Bronchial epithelial cell (primary cell): ENCODE measurements around the gene BCL7C. TPM values are rescaled to one million over a fixed set of nuclear protein-coding genes. Genes with fewer than 3 reads are reported as not detected.

Source experiments
- DNase-seq: peaks from one replicate; pipeline ENCODE4 v3.0.0-alpha.2; 2010; ENCODE audit warnings: low read depth
- FAIRE-seq: peaks from 2 replicates; lab custom pipeline; 2011; peaks lifted over from hg19 to GRCh38; lab: Jason Lieb, UNC
- H3K27me3 ChIP-seq: 2 replicates; pipeline ENCODE4 v1.5.1; 2011; ENCODE audit warnings: low read length; ENCODE audit not compliant: control insufficient read depth, insufficient read depth
- H3K36me3 ChIP-seq: 2 replicates; pipeline ENCODE4 v1.5.1; 2011; ENCODE audit warnings: low read length; ENCODE audit not compliant: control insufficient read depth, insufficient read depth
- H3K4me3 ChIP-seq: 2 replicates; pipeline ENCODE4 v1.5.1; 2011; ENCODE audit warnings: mild to moderate bottlenecking, low read depth, low read length, control low read depth
- total RNA-seq: library from RNA; depleted of rRNA; stranded (reverse); fragments of >200 nt; gene quantifications from 2 replicates; pipeline ENCODE4 v1.2.1, GENCODE V29; 2014
- TF ChIP-seq, protein P1 (sequence below): IDR thresholded peaks from 2 replicates; pipeline ENCODE4 v1.5.1; 2011; ENCODE audit warnings: mild to moderate bottlenecking, moderate library complexity, low read length, control low read depth, inconsistent platforms; ENCODE audit not compliant: insufficient read depth, severe bottlenecking

Gene BCL7C
- total RNA-seq, 1 donor from 2014 or later: 24.7 TPM

DNA sequence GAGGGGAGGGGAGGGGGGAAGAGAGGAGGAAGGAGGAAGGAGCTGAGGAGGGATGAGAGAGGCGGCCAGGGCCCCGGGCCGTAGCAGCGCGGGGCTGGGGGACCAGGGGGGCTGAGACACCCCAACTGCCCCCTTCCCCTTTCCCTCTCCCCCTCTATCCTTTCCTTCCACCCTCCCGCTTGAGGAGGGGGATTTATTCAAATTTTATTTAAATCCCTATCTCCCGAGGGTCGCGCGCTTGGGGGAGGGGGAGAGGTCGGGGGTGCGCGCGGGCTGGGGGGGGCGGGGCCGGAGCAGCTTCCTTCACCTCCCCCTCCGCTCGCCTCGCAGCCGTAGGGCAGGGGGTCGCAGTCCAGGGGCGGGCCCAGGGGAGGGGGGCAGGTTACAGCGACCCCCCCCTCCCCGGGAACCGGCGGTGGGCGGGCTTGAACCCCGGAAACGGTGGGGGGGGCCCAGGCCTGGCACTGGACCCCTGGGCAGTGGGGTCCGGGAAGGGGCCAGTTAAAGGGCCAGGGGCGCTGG, 29.7 kb upstream of the BCL7C start, which contains the start of gene FBXL19:
TSS of gene FBXL19 (plus strand) at position 19 of the 522 bp plus-strand sequence. CDS start 2,183 bp downstream, outside the sequence.
- H3K27me3 ChIP-seq: no peaks in the 10 kb centered on the region
- TF ChIP-seq, protein P1, sequence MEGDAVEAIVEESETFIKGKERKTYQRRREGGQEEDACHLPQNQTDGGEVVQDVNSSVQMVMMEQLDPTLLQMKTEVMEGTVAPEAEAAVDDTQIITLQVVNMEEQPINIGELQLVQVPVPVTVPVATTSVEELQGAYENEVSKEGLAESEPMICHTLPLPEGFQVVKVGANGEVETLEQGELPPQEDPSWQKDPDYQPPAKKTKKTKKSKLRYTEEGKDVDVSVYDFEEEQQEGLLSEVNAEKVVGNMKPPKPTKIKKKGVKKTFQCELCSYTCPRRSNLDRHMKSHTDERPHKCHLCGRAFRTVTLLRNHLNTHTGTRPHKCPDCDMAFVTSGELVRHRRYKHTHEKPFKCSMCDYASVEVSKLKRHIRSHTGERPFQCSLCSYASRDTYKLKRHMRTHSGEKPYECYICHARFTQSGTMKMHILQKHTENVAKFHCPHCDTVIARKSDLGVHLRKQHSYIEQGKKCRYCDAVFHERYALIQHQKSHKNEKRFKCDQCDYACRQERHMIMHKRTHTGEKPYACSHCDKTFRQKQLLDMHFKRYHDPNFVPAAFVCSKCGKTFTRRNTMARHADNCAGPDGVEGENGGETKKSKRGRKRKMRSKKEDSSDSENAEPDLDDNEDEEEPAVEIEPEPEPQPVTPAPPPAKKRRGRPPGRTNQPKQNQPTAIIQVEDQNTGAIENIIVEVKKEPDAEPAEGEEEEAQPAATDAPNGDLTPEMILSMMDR: no peak
- DNase-seq: no peak
- FAIRE-seq: no peak
- H3K36me3 ChIP-seq: peaks cover 8% of the 10 kb centered on the region
- H3K4me3 ChIP-seq: peak within 1 kb of the TSS; percentile 57

DNA sequence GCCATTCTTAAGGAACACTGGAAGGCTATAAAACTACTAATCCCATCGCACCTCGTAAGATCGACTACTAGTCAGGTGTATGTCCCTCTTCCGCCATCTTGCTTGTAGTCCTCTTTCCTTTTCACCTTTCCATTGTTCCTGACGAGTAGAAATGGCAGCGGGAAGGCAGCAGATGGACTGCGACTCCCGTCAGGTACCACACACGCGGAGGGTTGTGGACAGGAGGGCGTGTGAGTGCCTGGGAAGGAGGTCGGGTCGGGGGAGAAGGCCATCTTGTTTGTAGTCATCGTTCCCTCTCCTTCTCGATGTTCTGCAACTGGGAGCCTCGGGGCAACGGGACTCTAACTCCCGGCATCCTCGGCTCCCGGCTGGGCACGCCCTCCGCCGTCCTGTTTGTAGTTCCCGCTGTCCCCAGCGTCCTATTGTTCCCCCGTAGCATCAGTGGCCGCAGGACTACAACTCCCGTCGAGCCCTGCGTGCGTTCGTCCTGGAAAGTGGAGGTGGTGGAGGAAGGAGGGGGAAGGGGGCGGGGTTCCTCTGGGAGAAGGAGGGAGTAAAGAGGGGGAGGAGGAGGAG, 29.2 kb upstream of the BCL7C start:
- TF ChIP-seq, protein P1: no peak
- Histone ChIP-seq H3K27me3 (no peaks in the 10 kb centered on the region), H3K36me3 (peaks cover 8% of the 10 kb centered on the region), H3K4me3 (peak overlapping the region; percentile 55)
- DNase-seq: peak; percentile 98
- peak; percentile 83 for FAIRE-seq

DNA sequence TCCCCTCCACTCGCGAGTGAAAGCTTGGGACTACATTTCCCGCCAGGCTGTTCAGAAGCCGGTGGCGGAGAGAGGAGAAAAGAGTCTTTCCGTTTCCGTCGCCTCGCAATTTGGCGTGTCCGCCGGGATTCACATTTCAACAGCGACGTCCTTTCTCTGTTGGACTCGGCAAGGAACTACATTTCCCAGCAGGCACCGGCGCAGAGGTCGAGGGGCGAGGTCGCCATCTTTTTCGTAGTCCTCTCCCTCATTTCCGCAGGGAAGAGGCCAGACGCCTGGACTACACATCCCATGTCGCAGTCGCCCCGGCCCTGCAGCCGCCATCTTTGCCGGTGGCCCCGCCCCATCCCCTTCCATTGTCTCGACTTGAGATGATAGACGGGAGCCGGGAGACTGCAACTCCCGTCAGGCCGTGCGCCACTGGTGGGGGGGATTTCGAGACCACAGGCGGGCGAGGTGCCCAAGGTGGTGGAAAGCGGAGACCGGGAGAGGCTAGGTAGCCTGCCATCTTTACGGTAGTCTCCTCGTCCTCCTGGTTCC, 28.6 kb upstream of the BCL7C start:
- TF ChIP-seq, protein P1: no peak
- peak; percentile 94 for FAIRE-seq

DNA sequence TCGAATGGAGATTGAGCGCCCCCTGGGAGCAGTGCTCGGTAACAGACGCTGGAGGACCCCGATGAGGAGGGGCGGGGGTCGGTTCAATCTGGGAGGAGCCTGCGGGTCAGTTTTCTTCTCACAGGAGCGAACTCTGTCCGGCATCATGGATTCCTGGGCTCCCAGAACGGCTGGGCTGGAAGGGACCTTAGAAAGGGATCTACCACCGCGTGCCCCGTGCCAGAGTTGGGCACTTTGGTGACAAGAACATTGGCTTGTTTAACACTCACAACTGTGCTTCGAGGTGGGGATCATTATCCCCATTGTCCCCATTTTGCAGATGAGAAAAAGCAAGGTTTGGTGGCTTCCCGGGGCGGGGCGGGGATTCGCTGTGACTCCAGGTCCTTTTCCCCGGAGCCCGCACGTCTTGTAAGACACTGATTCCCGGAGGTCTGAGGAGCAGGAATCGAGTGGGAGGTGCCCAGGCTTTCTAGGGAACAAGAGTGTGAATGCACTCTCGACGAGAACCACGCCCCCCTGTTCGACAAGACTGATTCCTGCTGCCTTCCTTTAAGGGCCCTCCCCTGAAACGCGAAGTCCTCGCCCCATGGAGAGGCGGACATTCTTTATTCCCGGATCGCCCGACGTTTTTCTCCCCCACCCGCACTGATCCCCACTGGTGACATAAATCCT, 28.0 kb upstream of the BCL7C start:
- no peaks in the 10 kb centered on the region for H3K27me3 ChIP-seq
- peaks cover 4% of the 10 kb centered on the region for H3K36me3 ChIP-seq
- DNase-seq (peak; percentile 87), FAIRE-seq (no peak)
- peak overlapping the region; percentile 57 for H3K4me3 ChIP-seq
- TF ChIP-seq, protein P1: peak; percentile 85

More for the DNA sequence above, 28.6 kb upstream of the BCL7C start:
- Histone ChIP-seq H3K4me3 (peak overlapping the region; percentile 57), H3K27me3 (no peaks in the 10 kb centered on the region), H3K36me3 (peaks cover 7% of the 10 kb centered on the region)
- peak; percentile 97 for DNase-seq

DNA sequence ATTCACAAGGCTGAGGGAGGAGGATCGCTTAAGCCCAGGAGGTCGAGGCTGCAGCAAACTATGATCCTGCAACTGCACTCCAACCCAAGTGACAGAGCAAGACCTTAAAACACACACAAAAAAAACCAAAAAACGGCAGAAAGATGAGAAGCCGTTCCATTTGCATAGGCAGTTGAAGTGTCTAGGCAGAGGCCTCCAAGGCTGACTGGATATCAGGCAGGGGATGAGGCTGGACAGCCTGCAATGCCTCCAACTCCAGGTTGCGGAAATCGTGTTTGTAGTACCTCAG, 27.5 kb upstream of the BCL7C start:
- H3K36me3 ChIP-seq: peaks cover 4% of the 10 kb centered on the region
- TF ChIP-seq, protein P1: no peak
- DNase-seq: peak; percentile 61
- H3K27me3 ChIP-seq: no peaks in the 10 kb centered on the region
- FAIRE-seq: no peak
- peak overlapping the region; percentile 57 for H3K4me3 ChIP-seq
